NCI-H82 treated with DMSO at 0.1 percent for 48 hours (cell line): ENCODE measurements around the gene PSRC1.

Source experiments
- DNase-seq: peaks from one replicate; lab custom pipeline; 2025; ENCODE audit not compliant: unreplicated experiment; lab: John Stamatoyannopoulos, UW

PSRC1 gene

DNA sequence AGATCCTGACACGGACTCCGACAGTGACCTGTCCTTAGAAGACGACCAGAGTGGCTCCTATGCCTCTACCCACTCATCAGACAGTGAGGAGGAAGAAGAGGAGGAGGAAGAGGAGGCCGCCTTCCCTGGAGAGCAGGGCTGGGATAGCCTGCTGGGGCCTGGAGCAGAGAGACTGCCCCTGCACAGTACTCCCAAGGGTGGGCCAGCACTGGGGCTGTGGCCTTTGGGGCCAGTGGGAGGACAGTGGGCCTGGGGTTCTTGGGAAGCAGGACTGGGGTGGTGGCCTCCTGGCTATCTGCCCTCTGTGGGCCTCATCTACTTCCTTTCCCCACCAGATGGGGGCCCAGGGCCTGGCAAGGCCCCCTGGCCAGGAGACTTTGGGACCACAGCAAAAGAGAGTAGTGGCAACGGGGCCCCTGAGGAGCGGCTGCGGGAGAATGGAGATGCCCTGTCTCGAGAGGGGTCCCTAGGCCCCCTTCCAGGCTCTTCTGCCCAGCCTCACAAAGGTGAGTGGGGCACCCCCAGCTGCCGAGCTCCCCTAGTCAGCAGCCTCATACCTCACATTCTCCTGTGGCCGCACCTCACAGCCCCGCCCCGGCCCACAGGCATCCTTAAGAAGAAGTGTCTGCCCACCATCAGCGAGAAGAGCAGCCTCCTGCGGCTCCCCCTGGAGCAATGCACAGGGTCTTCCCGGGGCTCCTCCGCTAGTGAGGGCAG lies 10.0 kb downstream of the PSRC1 start:
- no peak for DNase-seq

DNA sequence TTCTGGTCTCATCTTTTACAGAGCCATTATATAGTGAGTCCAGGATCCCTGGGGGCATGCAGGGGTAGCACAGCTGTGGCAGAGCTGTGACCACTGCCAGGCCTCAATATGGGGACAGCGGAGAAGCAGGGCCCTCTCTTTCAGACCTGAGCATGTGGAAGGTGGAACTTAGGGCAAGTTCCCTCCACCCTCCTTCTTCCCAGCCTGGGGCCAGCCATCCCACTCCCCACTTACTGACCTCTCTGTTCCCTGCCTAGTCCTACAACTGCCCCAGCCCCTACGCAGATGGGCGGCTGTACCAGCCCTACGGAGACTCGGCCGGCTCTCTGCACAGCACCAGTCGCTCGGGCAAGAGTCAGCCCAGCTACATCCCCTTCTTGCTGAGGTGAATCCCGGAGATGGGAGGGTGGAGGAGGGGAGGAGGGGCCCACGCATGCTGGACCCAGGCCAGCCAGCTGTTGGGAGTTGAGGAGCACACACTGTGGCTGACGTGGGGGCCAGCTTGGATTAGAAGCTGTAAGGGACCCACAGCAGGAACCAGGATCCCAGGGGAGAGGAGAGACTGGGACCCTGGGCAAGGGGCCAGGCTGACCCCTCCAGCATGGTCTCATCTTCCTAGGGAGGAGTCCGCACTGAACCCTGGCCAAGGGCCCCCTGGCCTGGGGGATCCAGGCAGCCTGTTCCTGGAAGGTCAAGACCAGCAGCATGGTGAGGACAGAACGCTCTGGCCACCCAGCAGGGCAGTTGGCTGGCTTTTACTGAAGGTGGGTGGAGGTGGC lies 10.7 kb downstream of the PSRC1 start:
- DNase-seq, result no peak

DNA sequence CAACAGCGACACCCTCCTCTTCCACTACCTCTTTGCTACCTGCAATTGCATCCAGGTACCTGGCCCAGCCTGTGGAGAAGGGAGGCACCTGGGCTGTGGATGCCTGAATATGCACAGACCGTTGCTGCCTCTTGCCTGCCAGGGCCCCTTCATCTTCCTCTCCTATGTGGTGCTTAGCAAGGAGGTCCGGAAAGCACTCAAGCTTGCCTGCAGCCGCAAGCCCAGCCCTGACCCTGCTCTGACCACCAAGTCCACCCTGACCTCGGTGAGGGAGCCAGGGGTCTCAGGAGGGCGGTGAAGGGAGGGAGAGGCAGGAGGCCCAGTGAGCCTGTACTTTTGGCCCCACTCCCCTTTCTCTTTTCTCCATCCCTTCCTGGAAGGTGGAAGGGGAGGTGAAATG lies 11.5 kb downstream of the PSRC1 start:
- no peak for DNase-seq

DNA sequence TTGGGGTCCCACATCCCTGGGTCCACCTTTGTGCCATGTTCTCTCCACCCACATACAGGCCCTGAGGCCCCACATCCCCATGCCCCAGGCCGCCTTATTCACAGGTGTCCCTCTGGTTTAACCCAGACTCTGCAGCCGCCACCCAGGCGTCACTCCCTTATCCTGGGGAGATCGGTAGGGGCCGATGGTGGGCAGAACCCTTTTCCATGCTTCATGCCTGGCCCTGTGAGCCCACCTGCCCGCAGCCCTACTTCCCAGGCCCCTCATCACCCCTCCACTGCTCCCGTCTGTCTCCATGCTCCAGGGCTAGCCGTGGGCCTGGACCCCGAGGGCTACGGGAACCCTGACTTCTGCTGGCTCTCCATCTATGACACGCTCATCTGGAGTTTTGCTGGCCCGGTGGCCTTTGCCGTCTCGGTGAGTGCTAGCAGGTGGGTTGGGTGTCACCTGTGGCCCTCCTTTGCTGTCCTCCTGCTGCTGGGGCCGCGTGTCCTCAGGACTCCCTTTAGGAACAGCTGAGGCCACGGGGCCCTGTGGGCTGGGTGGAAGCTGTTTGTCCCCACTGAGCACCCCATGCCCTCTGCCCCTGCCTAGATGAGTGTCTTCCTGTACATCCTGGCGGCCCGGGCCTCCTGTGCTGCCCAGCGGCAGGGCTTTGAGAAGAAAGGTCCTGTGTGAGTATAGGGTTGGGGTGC lies 12.2 kb downstream of the PSRC1 start:
- no peak for DNase-seq

DNA sequence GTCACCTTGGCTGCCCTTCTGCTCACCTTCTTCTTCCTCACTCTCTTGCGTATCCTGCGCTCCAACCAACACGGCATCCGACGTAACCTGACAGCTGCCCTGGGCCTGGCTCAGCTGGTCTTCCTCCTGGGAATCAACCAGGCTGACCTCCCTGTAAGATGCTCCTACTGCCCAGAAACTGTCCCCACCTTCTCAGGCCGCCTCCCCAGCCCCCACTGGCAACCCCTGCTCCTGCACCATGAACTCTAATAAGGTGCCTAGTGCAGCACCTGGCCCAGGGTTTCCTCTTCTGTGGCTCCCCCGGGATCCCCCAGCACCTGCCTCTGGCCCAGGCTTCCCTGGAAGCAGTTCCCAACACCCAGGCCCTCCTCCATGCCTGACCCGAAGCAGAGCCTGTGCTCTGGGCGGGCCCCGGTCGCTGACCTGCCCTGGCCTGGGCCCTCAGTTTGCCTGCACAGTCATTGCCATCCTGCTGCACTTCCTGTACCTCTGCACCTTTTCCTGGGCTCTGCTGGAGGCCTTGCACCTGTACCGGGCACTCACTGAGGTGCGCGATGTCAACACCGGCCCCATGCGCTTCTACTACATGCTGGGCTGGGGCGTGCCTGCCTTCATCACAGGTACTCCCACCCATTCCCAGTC lies 12.8 kb downstream of the PSRC1 start:
- no peak for DNase-seq

DNA sequence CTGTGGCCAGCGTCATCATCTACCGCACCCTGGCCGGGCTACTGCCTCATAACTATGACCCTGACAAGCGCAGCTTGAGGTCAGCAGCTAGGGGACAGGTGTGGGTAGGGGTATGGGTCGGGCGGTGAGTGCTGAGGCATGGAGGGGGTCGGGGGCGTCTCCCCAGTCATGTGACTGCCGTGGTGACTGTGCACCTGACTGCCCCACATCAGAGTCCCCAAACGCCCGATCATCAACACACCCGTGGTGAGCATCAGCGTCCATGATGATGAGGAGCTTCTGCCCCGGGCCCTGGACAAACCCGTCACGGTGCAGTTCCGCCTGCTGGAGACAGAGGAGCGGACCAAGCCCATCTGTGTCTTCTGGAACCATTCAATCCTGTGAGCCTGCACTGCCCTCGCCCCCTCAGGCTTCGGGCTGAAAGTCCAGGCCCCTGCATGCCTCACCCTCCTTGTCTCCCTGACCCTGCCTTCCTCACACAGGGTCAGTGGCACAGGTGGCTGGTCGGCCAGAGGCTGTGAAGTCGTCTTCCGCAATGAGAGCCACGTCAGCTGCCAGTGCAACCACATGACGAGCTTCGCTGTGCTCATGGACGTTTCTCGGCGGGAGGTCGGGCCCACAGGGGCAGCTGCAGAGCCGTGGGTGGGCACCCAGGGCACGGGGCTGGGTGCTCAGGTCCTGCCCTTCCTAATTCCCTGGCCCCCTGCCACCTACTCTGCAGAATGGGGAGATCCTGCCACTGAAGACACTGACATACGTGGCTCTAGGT lies 13.5 kb downstream of the PSRC1 start:
- no peak for DNase-seq

DNA sequence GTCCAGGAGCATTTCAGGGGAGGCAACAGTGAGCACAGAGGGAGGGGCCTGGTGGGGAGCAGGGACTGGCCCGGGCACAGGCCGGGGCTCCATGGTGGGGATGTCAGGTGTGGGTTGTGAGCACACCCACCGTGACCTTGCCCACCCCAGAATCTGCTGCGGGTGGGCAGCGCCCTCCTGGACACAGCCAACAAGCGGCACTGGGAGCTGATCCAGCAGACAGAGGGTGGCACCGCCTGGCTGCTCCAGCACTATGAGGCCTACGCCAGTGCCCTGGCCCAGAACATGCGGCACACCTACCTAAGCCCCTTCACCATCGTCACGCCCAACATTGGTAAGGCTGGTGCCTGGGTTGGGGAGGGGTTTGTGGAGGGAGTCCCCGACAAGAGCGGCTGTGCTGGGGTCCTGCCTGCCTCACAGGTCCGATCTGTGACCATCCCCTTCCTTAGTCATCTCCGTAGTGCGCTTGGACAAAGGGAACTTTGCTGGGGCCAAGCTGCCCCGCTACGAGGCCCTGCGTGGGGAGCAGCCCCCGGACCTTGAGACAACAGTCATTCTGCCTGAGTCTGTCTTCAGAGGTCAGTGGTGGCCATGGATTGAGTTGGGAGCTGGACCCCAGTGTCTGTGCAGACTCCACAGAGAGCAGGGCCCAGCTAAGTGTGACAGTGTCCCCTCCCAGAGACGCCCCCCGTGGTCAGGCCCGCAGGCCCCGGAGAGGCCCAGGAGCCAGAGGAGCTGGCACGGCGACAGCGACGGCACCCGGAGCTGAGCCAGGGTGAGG lies 14.3 kb downstream of the PSRC1 start:
- no peak for DNase-seq

DNA sequence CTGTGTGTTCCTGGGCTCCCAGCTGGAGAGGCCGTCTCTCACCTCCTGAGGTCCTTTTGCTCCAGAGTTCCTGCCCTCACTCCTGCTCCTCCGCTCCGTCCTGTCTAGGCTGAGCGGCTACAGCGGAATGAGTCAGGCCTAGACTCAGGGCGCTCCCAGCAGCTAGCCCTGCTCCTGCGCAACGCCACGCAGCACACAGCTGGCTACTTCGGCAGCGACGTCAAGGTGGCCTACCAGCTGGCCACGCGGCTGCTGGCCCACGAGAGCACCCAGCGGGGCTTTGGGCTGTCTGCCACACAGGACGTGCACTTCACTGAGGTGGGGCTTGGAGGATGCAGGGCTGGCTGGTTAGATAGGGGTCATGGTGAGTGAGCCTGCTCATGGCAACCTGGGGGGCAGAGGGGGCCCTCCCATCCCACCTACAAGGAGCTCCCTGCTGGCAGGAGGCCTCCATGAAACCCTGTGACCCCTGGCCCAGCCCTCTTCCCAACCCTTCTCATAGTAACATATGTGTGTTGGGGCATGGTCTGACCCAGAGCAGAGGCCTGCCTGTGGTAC lies 15.1 kb downstream of the PSRC1 start:
- DNase-seq, result no peak

DNA sequence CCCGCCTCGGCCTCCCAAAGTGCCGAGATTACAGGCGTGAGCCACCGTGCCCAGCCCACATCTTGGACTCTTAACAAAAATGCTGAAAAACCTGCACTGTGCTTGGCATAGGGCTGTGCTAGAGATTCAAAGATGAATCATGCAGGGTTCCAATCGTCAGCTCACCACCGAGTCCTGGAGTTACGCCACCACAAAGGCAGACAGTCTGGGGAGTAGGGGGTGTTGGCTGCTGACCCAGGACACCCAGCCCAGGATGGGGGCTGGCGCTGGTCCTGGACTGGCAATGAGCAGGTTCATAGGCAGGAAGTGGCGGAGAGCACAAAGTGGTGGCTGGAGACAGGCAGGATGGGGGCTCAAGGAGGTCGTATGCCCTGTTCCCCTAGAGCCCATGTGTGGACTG lies 16.0 kb downstream of the PSRC1 start:
- DNase-seq, result no peak

DNA sequence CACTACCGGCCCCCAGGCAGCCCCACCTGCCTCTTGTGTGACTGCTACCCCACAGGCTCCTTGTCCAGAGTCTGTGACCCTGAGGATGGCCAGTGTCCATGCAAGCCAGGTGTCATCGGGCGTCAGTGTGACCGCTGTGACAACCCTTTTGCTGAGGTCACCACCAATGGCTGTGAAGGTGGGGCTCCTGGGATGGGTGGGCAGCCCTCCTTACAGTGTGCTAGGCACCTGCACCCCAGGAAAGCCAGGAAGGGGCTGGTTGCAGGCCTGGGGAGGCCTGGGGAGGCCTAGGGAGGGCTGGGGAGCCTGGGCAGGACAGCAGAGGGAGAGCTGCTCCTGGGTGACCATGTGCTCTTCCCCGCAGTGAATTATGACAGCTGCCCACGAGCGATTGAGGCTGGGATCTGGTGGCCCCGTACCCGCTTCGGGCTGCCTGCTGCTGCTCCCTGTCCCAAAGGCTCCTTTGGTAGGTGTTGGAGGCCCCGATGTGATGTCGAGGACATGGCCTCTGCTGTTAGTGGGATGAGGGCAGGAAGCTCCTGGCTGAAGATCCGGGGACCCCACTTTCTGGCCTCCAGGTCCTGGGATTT lies 17.1 kb downstream of the PSRC1 start:
- DNase-seq, result no peak

DNA sequence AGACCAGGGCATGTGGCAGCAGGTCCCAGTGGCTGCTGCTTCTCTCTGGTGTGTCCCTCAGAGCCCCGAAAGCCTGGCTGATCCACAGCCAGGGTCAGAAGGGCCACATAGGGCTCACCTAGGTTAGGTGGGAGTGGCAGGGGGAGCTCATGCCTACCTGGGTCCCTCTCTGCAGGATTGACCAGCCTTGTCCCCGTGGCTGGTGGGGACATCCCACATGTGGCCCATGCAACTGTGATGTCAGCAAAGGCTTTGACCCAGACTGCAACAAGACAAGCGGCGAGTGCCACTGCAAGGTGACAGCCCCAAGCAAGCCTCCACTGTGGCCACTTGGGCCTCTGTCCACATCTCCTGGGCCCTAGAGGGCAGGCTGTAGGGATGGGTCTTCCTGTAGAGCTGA lies 17.9 kb downstream of the PSRC1 start:
- no peak for DNase-seq

DNA sequence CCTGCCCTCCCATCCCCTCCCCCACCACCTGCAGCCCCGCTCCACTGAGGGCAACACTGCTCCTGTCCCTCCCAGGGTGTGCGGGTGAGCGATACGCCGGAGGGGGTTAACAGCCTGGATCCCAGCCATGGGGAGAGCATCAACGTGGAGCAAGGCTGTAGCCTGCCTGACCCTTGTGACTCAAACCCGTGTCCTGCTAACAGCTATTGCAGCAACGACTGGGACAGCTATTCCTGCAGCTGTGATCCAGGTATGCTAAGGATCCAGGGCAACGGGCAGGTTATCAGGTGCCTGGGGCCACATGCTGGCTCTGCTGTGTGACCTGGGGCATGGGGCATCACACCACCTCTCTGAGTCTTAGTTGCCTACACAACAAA lies 18.6 kb downstream of the PSRC1 start:
- DNase-seq, result no peak

DNA sequence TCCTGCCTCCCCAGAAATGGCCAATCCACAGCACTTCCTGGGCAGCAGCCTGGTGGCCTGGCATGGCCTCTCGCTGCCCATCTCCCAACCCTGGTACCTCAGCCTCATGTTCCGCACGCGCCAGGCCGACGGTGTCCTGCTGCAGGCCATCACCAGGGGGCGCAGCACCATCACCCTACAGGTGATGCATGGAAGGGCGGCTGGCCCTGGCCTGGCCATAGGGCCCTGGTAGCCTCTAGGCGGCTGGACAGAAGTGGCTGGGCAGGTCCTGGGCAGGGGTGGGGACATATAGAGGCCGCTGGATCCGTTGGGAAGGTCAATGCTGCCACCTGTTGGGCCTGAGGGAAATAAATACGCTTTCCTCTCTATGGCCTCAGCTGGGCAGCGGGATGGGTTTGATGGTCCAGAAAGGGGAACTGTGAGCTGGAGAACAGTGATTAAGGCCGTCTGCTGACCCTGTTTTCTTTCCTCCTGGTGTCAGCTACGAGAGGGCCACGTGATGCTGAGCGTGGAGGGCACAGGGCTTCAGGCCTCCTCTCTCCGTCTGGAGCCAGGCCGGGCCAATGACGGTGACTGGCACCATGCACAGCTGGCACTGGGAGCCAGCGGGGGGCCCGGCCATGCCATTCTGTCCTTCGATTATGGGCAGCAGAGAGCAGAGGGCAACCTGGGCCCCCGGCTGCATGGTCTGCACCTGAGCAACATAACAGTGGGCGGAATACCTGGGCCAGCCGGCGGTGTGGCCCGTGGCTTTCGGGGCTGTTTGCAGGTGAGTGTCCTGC lies 19.2 kb downstream of the PSRC1 start:
- no peak for DNase-seq

DNA sequence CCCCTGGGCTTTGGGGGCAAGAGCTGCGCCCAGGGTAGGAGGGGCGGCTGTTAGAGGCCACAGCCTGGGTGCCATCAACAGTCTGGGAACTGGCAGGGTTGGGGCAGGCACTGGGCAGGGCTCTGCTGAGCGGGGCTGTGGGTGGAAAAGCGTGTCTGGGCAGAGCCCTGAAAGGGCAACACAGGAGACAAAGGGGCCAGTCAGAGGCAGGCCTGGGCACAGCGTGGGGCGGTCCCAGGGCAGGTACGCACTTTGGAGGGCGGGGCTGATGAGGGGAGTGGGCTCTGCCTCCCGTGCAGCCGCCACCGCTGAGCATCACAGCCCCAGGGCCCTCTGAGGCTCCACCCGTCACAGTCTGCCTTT lies 19.7 kb downstream of the PSRC1 start:
- no peak for DNase-seq

DNA sequence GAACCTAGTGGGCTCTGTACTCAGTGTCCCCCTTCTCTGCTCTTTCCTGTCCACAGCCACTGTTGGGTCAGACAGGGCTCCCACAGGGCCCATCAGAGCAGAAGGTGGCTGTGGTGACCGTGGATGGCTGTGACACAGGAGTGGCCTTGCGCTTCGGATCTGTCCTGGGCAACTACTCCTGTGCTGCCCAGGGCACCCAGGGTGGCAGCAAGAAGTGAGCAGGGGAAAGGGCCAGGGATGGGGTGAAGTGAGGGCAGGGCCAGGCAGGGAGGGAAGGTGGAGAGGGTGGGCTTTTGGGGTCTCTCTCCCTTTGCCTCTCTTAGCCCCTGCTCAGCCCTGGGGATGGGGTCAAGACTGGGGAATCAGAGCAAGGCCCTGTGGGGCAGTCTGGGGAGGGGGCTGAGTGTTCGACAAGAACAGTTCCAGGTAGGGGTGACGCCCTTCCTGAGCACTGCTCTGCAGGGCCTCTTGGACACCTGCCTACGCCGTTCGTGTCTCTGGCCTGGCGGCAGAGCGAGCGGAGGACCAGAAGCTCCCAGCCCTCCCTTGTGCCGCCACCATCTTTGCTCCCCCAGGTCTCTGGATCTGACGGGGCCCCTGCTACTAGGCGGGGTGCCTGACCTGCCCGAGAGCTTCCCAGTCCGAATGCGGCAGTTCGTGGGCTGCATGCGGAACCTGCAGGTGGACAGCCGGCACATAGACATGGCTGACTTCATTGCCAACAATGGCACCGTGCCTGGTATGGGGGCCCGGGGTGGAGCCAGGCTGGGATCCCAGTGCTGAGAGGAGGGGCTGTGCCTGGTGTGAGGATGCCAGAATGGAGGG lies 20.5 kb downstream of the PSRC1 start:
- no peak for DNase-seq

DNA sequence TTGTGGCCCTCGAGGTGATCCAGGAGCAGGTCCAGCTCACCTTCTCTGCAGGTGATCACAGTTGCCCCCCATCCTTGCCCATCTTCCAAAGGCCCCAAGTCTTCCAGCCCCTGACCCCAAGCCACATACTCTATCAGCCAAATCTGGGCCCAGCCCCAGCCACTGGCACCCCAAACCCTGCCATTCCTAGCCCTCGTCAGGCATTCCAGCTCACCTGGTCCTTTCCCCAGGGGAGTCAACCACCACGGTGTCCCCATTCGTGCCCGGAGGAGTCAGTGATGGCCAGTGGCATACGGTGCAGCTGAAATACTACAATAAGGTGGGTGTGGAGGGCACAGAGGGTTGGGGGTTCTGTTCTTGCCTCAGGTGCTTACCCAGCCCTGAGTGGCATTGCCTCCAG lies 21.4 kb downstream of the PSRC1 start:
- DNase-seq, result no peak

DNA sequence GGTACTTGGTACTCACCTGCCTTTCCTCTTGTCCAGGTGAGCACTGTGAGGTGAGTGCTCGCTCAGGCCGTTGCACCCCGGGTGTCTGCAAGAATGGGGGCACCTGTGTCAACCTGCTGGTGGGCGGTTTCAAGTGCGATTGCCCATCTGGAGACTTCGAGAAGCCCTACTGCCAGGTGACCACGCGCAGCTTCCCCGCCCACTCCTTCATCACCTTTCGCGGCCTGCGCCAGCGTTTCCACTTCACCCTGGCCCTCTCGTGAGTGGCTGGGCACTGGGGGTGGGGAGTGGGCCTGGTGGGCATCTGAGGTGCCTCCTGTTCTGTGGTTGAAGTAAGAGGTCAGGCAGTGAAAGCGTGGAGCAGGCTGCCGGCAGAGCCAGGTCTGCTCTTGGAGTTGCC lies 21.9 kb downstream of the PSRC1 start:
- no peak for DNase-seq
